AG09319 (cell line): Measurements from ENCODE around the gene CDC34.

ENCODE experiments used
- DNase-seq: peaks from one replicate; pipeline ENCODE4 v3.0.0-alpha.2; 2010; ENCODE audit warnings: low read depth; ENCODE audit errors: extremely low read depth
- TF ChIP-seq, protein P1 (sequence below): IDR thresholded peaks from 2 replicates; pipeline ENCODE4 v1.5.1; 2011; ENCODE audit warnings: low read depth, mild to moderate bottlenecking, inconsistent platforms, low read length, moderate library complexity

Gene CDC34

DNA sequence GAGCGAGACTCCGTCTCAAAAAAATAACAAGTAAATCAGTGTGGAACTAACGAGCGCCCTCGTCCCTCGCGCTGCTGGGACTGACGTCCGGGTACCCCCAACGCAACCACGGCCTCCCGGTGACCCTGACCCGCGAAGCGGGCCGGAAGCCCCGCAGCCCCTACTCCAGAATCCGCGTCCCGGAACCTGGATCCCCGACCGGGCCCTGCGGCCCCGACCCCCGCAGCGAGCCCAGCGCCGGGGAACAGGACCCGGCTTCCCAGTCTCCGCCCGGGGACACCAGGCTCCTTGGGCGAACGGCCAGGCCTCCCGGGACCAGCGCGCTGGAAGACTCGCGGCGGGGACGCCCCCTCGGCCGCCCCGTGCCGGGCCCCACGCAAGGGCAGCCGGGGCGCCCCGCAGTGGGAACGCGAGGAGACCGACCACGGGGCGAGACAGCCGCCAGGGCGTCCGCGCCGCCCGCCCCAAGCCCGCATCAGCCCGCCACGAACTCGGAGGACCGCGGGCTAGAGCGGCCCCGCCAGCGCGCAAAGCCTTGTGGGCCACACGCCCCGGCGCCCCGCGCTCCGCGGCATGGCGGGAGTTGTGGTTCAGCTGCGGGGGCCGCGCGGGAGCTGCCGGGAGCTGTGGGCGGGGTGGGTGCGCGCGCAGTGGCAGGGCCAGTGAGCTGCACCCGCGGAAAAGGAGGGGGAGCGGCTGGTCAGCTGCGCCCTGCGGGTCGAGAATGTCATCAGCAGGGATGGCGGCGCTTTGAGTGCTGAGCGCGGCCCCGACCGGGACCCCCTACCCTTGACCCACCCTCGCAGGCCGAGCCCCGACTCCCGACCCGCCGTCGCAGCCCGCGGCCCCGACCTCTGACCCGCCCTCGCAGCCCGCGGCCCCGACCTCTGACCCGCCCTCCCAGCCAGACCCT lies 42.8 kb upstream of the CDC34 start:
- TF ChIP-seq, protein P1, sequence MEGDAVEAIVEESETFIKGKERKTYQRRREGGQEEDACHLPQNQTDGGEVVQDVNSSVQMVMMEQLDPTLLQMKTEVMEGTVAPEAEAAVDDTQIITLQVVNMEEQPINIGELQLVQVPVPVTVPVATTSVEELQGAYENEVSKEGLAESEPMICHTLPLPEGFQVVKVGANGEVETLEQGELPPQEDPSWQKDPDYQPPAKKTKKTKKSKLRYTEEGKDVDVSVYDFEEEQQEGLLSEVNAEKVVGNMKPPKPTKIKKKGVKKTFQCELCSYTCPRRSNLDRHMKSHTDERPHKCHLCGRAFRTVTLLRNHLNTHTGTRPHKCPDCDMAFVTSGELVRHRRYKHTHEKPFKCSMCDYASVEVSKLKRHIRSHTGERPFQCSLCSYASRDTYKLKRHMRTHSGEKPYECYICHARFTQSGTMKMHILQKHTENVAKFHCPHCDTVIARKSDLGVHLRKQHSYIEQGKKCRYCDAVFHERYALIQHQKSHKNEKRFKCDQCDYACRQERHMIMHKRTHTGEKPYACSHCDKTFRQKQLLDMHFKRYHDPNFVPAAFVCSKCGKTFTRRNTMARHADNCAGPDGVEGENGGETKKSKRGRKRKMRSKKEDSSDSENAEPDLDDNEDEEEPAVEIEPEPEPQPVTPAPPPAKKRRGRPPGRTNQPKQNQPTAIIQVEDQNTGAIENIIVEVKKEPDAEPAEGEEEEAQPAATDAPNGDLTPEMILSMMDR = no peak
- DNase-seq = peak; percentile 89

DNA sequence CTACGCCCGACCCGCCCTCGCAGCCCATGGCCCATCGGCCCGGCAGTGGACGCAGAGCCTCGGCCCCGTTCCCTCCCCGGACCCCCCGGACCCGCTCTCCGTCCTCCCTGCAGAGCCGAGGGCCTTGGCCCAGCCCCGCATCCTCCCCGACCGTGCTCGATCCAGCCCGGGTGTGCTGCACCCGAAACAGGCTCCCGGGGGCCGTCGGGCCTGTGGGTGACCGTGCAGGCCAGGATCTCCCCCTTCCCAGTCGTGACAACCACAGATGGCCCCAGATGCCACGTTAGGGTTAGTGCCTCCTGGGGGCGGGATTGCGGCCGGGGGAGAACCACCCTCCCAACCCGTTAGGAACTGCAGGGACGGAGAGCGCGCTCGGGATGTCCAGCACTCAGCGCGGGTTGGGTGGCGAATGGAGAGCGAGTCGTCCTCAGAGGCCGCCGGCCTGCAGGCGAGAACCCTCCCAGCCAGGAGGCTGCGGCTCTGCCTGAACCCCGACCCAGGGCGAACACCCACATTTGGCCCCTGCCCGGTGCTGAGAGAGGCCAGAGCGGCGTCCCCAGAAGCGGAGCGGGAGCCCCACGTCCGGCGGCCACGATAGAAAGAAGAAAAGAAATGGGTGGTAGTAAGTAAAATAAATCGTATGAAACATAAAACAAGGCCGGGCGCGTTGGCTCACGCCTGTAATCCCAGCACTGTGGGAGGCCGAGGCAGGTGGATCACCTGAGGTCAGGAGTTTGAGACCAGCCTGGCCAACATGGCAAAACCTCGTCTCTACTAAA lies 42.0 kb upstream of the CDC34 start:
- TF ChIP-seq, protein P1 = no peak
- DNase-seq = no peak

DNA sequence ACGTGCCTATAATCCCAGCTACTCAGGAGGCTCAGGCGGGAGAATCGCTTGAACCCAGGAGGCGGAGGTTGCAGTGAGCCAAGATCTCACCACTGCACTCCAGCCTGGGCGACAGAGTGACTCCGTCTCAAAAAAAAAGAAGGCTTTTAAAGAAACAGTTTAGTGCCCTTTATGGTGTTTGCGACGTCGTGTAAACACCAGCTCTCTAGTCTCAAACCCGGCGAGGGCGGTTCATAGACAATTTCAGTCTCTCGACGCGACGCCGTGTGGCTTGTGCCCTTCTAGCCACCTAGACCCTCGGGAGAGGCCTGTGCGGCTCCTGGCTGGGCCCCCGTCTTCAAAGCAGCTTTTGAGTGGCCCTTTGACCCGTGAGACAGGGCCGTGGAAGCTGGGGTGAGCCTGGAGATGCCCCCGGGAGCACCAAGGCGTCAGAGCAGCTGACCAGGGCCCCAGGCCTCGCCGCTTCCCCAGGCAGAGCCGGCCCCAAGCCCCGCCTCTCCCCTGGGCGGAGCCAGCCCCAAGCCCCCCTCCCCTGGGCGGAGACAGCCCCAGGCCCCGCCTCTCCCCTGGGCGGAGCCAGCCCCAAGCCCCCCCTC lies 40.3 kb upstream of the CDC34 start:
- no peak for DNase-seq
- TF ChIP-seq, protein P1 = no peak

DNA sequence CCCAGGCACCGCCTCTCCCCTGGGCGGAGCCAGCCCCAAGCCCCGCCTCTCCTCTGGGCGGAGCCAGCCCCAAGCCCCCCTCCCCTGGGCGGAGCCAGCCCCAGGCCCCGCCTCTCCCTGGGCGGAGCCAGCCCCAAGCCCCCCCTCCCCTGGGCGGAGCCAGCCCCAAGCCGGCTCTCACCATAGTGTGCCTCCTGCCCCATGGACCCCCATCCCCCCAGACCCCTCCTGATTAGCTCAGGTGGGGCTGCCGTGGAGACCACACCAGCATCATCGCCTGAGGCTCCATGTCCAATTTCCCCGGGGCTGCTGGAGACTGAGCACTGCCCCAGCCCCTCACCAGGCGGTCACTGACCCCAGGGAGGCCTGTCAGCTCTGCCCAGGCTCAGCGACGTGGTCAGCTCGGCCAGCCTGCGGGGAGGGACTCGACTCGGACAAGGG lies 39.4 kb upstream of the CDC34 start:
- DNase-seq = no peak
- TF ChIP-seq, protein P1 = no peak

DNA sequence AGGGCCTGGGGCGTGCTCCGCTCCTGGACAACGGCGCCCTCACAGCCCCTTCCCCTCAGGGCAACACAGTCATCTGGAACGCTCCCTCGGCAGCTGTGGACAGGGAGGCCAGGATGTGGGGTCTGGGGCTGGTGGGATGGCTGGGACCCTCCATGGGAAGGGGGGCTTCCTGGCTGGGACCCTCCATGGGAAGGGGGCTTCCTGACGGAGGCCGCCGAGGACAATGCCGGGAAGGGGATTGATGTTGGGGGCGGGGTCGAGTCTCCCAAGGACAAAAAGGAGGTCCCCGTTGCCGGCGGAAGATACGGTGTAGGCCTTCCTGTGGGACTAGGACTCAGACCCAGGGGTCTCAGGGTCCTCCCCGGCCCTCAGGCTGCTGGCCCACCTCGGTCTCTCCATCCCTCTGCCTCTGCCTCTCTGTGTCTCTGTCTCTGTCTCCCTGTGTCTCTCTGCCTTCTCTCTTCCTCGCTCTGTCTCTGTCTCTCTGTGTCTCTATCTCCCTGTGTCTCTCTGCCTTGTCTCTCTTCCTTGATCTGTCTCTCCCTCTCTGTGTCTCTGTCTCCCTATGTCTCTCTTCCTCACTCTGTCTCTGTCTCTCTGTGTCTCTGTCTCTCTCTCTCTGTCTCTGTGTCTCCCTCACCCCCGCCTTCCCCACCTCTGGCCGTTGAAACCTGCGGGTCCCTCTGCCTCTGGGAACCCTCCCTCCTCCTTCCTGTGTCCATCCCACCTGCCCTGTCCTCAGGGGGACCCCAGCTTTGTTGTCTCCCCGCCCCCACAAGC lies 38.0 kb upstream of the CDC34 start:
- TF ChIP-seq, protein P1 = no peak
- DNase-seq = no peak

DNA sequence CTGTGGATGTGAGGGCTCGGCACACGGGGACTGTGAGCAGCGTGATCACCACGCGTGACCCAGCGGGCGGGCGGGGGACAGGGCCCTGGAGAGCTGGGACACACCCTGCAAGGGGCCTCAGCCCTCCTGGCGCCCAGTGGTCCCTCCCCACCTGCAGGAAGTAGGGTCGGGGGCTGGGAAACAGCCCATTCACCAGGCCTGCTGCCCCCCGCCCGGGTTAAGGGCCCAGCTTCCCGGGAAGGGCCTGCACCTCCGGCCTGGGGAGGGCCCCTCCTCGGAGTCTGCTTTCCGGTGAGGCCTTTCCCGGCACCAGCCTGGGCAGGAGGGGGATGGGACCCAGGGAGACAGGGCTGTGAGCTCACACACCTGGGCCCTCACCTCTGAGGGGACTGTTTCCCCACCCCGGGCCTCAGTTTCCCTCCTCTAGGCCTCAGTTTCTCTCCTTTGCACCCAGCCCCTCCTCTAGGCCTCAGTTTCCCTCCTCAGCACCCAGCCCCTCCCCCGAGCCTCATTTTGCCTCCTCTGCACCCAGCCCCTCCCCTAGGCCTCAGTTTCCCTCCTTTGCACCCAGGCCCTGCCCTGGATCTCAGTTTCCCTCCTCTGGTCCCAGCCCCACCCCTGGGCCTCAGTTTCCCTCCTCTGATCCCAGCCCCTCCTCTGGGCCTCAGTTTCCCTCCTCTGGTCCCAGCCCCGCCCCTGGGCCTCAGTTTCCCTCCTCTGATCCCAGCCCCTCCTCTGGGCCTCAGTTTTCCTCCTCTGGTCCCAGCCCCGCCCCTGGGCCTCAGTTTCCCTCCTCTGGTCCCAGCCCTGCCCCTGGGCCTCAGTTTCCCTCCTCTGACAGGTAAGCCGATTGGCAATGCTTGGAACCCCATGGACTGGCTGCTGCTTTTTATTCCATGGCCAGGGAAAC lies 37.1 kb upstream of the CDC34 start:
- DNase-seq = no peak
- TF ChIP-seq, protein P1 = no peak
